ENCODE results near the gene ITPK1.

DNA sequence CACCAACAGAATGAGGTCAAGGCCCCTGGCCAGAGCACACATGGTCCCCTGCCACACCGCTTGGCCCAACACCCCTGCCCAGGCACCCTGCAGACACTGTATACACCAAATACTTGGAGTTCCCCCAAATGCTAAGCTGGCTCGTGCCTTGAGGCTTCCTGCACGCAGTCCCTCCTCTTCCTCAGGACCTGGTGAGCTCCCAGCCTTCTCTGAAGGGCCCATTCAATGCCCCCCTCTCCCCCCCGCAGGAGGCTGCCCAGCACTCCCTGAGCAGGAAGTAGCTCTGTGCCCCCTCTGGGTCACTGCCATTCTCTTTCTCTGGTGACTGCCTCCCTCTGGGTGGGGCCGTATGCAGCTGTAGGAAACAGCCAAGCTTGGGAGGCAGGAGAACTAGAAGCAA, 75.3 kb downstream of the ITPK1 start:
- TF ChIP-seq, protein P1, sequence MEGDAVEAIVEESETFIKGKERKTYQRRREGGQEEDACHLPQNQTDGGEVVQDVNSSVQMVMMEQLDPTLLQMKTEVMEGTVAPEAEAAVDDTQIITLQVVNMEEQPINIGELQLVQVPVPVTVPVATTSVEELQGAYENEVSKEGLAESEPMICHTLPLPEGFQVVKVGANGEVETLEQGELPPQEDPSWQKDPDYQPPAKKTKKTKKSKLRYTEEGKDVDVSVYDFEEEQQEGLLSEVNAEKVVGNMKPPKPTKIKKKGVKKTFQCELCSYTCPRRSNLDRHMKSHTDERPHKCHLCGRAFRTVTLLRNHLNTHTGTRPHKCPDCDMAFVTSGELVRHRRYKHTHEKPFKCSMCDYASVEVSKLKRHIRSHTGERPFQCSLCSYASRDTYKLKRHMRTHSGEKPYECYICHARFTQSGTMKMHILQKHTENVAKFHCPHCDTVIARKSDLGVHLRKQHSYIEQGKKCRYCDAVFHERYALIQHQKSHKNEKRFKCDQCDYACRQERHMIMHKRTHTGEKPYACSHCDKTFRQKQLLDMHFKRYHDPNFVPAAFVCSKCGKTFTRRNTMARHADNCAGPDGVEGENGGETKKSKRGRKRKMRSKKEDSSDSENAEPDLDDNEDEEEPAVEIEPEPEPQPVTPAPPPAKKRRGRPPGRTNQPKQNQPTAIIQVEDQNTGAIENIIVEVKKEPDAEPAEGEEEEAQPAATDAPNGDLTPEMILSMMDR (IDR thresholded peaks at IDR 0.05) = no peak
- TF ChIP-seq POLR2A (IDR thresholded peaks at IDR 0.05) = no peak
